AG20443 (cell line): Measurements from ENCODE around the gene TAOK3.
"Not testable (repeated sequence)": the region's sequence is repeated elsewhere in the genome, so short reads cannot be mapped to it uniquely, and the experiment has no call there.

Experiments used
- DNase-seq: peaks from one replicate; pipeline ENCODE4 v3.0.0; 2012; ENCODE audit warnings: low spot score, mixed read lengths

Gene TAOK3

GRCh38 chr12:118373616-118374015 lies 909 bp upstream of the TAOK3 start:
- no peak for DNase-seq

GRCh38 chr12:118371321-118372282 lies 1.1 kb downstream of the TAOK3 start:
- peak; percentile 43 for DNase-seq

GRCh38 chr12:118370601-118371000 lies 2.1 kb downstream of the TAOK3 start:
- no peak for DNase-seq

- no peak for DNase-seq
Observed at GRCh38 chr12:118368821-118369220, 3.9 kb downstream of the TAOK3 start.

- DNase-seq, result no peak
Observed at GRCh38 chr12:118361889-118362288, 10.8 kb downstream of the TAOK3 start.

- no peak for DNase-seq
Observed at GRCh38 chr12:118361092-118361404, 11.7 kb downstream of the TAOK3 start.

GRCh38 chr12:118359541-118359915 lies 13.2 kb downstream of the TAOK3 start:
- no peak for DNase-seq

- no peak for DNase-seq
Observed at GRCh38 chr12:118358612-118359540, 13.8 kb downstream of the TAOK3 start.

- no peak for DNase-seq
Observed at GRCh38 chr12:118358008-118358359, 14.7 kb downstream of the TAOK3 start.

GRCh38 chr12:118357257-118358007 lies 15.3 kb downstream of the TAOK3 start:
- peak; percentile 26 for DNase-seq

- peak; percentile 76 for DNase-seq
Observed at GRCh38 chr12:118356809-118357256, 15.9 kb downstream of the TAOK3 start.

GRCh38 chr12:118355843-118356242 lies 16.9 kb downstream of the TAOK3 start:
- DNase-seq, result no peak

GRCh38 chr12:118354903-118355302 lies 17.8 kb downstream of the TAOK3 start:
- no peak for DNase-seq

GRCh38 chr12:118354503-118354902 lies 18.2 kb downstream of the TAOK3 start:
- not testable (repeated sequence) for DNase-seq

GRCh38 chr12:118353721-118354120 lies 19.0 kb downstream of the TAOK3 start:
- DNase-seq, result no peak

- no peak for DNase-seq
Observed at GRCh38 chr12:118350908-118351559, 21.7 kb downstream of the TAOK3 start.

GRCh38 chr12:118347916-118348315 lies 24.8 kb downstream of the TAOK3 start:
- no peak for DNase-seq

- DNase-seq, result no peak
Observed at GRCh38 chr12:118346895-118347294, 25.8 kb downstream of the TAOK3 start.

GRCh38 chr12:118345355-118345754 lies 27.4 kb downstream of the TAOK3 start:
- no peak for DNase-seq

- no peak for DNase-seq
Observed at GRCh38 chr12:118344829-118345228, 27.9 kb downstream of the TAOK3 start.

GRCh38 chr12:118342090-118342489 lies 30.6 kb downstream of the TAOK3 start:
- no peak for DNase-seq
